GM18499 (cell line): Measurements from ENCODE around the gene SDS.

Source experiments
- ATAC-seq: cut with Tn5 transposase; IDR thresholded peaks from one replicate; pipeline ENCODE4 v1.9.1; 2021; ENCODE audit warnings: moderate number of reproducible peaks; ENCODE audit not compliant: insufficient read depth, unreplicated experiment

SDS gene

GRCh38 chr12:113403435-113404415, at the start of gene SDS:
SDS (minus strand) TSS chr12:113403887; CDS start chr12:113399708, 4,179 bp downstream.
- no peak for ATAC-seq

GRCh38 chr12:113453330-113453729, 49.6 kb upstream of the SDS start:
- no peak for ATAC-seq

- ATAC-seq: no peak
These were observed 48.8 kb upstream of the SDS start for GRCh38 chr12:113452458-113452857.

- ATAC-seq: no peak
These were observed 46.2 kb upstream of the SDS start for GRCh38 chr12:113449839-113450238.

- ATAC-seq: no peak
These were observed 45.6 kb upstream of the SDS start for GRCh38 chr12:113449299-113449698.

GRCh38 chr12:113448873-113449272, 45.2 kb upstream of the SDS start:
- no peak for ATAC-seq

GRCh38 chr12:113445544-113446171, 42.0 kb upstream of the SDS start:
- no peak for ATAC-seq

GRCh38 chr12:113443030-113443539, 39.4 kb upstream of the SDS start:
- no peak for ATAC-seq

- no peak for ATAC-seq
These were observed 37.5 kb upstream of the SDS start for GRCh38 chr12:113440947-113441782.

- no peak for ATAC-seq
These were observed 36.6 kb upstream of the SDS start for GRCh38 chr12:113440336-113440735.

GRCh38 chr12:113439606-113440030, 35.9 kb upstream of the SDS start:
- ATAC-seq: no peak

- ATAC-seq: no peak
These were observed 35.6 kb upstream of the SDS start for GRCh38 chr12:113439301-113439597.

GRCh38 chr12:113438523-113439300, 35.0 kb upstream of the SDS start:
- no peak for ATAC-seq

- no peak for ATAC-seq
These were observed 34.0 kb upstream of the SDS start for GRCh38 chr12:113437729-113438100.

GRCh38 chr12:113436993-113437728, 33.5 kb upstream of the SDS start:
- ATAC-seq: no peak

GRCh38 chr12:113436586-113436985, 32.9 kb upstream of the SDS start:
- ATAC-seq: no peak

GRCh38 chr12:113435367-113435766, 31.7 kb upstream of the SDS start:
- no peak for ATAC-seq

- ATAC-seq: no peak
These were observed 29.3 kb upstream of the SDS start for GRCh38 chr12:113432986-113433385.

- ATAC-seq: no peak
These were observed 24.8 kb upstream of the SDS start for GRCh38 chr12:113428482-113428881.
